DOHH2 (cell line): ENCODE results near the gene SORBS2.

Experiments used
- H3F3A ChIP-seq: fragments of 200-600 bp; sonication (generic), shearing (Covaris generic); 2 replicates; pipeline ENCODE4 v1.6.0; 2016; ENCODE audit warnings: antibody characterized with exemption, mild to moderate bottlenecking; ENCODE audit not compliant: control insufficient read depth, insufficient read depth
- H3K27ac ChIP-seq: fragments of 200-600 bp; sonication (generic); 2 replicates; pipeline ENCODE4 v1.5.1; 2014; ENCODE audit warnings: low read depth, mild to moderate bottlenecking, low read length, moderate library complexity
- H3K27me3 ChIP-seq: fragments of 200-600 bp; sonication (generic); 2 replicates; pipeline ENCODE4 v1.6.1; 2014; ENCODE audit warnings: mild to moderate bottlenecking, low read length, mixed read lengths; ENCODE audit not compliant: control insufficient read depth
- H3K36me3 ChIP-seq: fragments of 200-600 bp; sonication (generic); 2 replicates; pipeline ENCODE4 v1.6.1; 2014; ENCODE audit warnings: mild to moderate bottlenecking, low read length, moderate library complexity, mixed read lengths; ENCODE audit not compliant: control insufficient read depth
- H3K4me1 ChIP-seq: fragments of 200-600 bp; sonication (generic); 2 replicates; pipeline ENCODE4 v1.6.1; 2014; ENCODE audit warnings: mild to moderate bottlenecking, low read length, mixed read lengths; ENCODE audit not compliant: control insufficient read depth
- H3K4me2 ChIP-seq: fragments of 200-600 bp; sonication (generic); 2 replicates; pipeline ENCODE4 v1.6.0; 2014; ENCODE audit warnings: mild to moderate bottlenecking, low read length, moderate library complexity
- H3K4me3 ChIP-seq: fragments of 200-600 bp; sonication (generic); 2 replicates; pipeline ENCODE4 v1.5.1; 2014; ENCODE audit warnings: mild to moderate bottlenecking, low read length, mixed read lengths
- H3K79me2 ChIP-seq: fragments of 200-600 bp; sonication (generic); 2 replicates; pipeline ENCODE4 v1.6.1; 2014; ENCODE audit warnings: mild to moderate bottlenecking, low read length, mixed read lengths; ENCODE audit not compliant: control insufficient read depth
- H3K9me2 ChIP-seq: fragments of 200-600 bp; sonication (generic); replicated peaks from 2 replicates; pipeline ENCODE4 v1.6.1; 2014; ENCODE audit warnings: mild to moderate bottlenecking, low read length, mixed read lengths; ENCODE audit not compliant: control insufficient read depth
- H3K9me3 ChIP-seq: fragments of 200-600 bp; sonication (generic); 2 replicates; pipeline ENCODE4 v1.6.1; 2014; ENCODE audit warnings: antibody characterized with exemption, low read length, mixed read lengths; ENCODE audit not compliant: control insufficient read depth, insufficient read depth
- H4K20me1 ChIP-seq: fragments of 200-600 bp; sonication (generic); 2 replicates; pipeline ENCODE4 v1.6.0; 2014; ENCODE audit warnings: low read depth, mild to moderate bottlenecking, antibody characterized with exemption, low read length, moderate library complexity; ENCODE audit not compliant: control insufficient read depth, insufficient read depth
- EZH2phosphoT487 ChIP-seq: fragments of 200-600 bp; sonication (generic); IDR thresholded peaks from 2 replicates; pipeline ENCODE4 v1.6.1; 2017; ENCODE audit warnings: borderline replicate concordance, mild to moderate bottlenecking, antibody characterized with exemption, low read length, moderate library complexity, mixed read lengths
- TF ChIP-seq, protein P1 (sequence below): fragments of 200-600 bp; sonication (generic); IDR thresholded peaks from one replicate; pipeline ENCODE4 v1.5.1; 2014; ENCODE audit warnings: antibody characterized with exemption, mild to moderate bottlenecking, low read depth, low read length; ENCODE audit not compliant: poor library complexity, severe bottlenecking

SORBS2 gene

DNA sequence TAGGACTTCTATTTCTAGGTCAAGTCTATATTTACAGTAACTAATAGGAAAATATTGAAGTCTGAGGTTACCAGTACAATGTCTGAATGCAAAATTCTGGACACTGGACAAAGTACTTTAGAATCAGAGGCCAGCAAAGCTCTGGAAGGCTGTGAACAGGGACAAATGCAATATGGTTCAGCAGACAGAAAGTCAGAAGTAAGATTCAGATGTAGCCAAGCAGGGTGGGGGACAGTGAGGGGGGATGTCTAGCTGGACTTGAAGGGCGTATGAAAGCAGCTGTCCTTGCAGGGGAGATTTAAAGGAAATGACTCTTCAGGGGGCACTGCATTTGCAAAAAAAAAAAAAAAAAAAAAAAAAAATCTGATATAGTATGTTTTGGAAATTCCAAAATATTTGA is 2.9 kb downstream of the SORBS2 start:
- TF ChIP-seq, protein P1, sequence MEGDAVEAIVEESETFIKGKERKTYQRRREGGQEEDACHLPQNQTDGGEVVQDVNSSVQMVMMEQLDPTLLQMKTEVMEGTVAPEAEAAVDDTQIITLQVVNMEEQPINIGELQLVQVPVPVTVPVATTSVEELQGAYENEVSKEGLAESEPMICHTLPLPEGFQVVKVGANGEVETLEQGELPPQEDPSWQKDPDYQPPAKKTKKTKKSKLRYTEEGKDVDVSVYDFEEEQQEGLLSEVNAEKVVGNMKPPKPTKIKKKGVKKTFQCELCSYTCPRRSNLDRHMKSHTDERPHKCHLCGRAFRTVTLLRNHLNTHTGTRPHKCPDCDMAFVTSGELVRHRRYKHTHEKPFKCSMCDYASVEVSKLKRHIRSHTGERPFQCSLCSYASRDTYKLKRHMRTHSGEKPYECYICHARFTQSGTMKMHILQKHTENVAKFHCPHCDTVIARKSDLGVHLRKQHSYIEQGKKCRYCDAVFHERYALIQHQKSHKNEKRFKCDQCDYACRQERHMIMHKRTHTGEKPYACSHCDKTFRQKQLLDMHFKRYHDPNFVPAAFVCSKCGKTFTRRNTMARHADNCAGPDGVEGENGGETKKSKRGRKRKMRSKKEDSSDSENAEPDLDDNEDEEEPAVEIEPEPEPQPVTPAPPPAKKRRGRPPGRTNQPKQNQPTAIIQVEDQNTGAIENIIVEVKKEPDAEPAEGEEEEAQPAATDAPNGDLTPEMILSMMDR = no peak
- no peak for TF ChIP-seq EZH2phosphoT487
- Histone ChIP-seq H3K4me1 (peaks cover 24% of the 10 kb centered on the region), H3K9me2 (no peaks in the 10 kb centered on the region), H3F3A (peaks cover 6% of the 10 kb centered on the region; the same call in 1 of the 2 replicates), H3K36me3 (no peaks in the 10 kb centered on the region), H3K27ac (no peak overlapping the region), H3K79me2 (no peaks in the 10 kb centered on the region), H3K4me3 (no peak overlapping the region), H4K20me1 (no peaks in the 10 kb centered on the region), H3K9me3 (no peaks in the 10 kb centered on the region), H3K27me3 (peaks cover 5% of the 10 kb centered on the region; the same call in 1 of the 2 replicates), H3K4me2 (no peak overlapping the region)

DNA sequence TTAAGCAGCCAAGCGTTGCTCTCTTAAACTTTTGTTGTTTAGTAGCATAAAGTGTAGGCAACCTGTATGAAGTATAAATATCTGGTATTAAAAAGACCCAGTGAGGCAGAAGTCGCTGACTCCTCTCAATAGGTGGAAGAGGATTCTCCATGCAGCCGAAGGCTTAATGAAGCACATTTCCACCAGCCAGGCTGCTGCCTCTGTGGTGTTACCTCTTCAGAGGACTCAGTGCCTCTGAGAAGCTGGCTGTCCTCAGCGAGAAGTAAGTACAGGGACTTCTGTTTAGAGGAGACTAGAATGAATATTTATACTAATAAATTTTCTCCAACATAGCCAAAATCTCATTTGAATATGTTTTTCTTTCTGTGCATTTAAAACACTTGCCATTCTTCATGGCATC is 6.0 kb downstream of the SORBS2 start:
- Histone ChIP-seq H4K20me1 (no peaks in the 10 kb centered on the region), H3K36me3 (no peaks in the 10 kb centered on the region), H3F3A (no peaks in the 10 kb centered on the region), H3K4me1 (peaks cover 4% of the 10 kb centered on the region), H3K27ac (no peak overlapping the region), H3K27me3 (no peaks in the 10 kb centered on the region), H3K4me3 (no peak overlapping the region), H3K4me2 (no peak overlapping the region), H3K79me2 (no peaks in the 10 kb centered on the region), H3K9me2 (no peaks in the 10 kb centered on the region), H3K9me3 (no peaks in the 10 kb centered on the region)
- no peak for TF ChIP-seq EZH2phosphoT487
- TF ChIP-seq, protein P1 = no peak

DNA sequence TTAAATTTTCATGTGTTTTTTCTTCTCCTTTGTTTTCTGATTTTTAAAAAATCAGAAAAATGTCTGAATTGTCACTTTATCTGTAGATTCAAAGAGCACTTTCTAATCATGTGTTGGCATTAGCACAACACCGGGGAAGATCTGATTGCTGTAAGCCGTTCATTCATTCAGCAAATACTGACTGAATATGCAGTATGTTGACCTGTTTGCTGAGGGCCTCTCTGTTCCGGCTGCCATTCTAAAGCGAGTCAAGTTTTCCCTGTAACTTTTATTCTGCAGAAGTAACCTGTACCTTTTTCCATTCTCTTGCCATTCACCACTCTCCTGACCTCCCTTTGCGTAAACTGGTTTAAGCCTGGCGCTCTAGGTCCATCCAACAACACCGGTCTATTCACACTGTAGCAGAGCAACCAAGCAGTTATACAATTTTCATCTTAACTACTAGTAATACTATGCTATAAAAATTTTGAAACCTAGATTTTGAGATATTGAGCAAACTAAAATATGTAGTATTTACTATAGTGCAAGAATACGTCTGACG is 6.7 kb downstream of the SORBS2 start:
- no peaks in the 10 kb centered on the region for H3K4me1 ChIP-seq
- no peaks in the 10 kb centered on the region for H4K20me1 ChIP-seq
- H3K4me3 ChIP-seq = no peak overlapping the region
- H3K9me2 ChIP-seq = no peaks in the 10 kb centered on the region
- no peaks in the 10 kb centered on the region for H3K27me3 ChIP-seq
- no peak overlapping the region for H3K27ac ChIP-seq
- H3K79me2 ChIP-seq = no peaks in the 10 kb centered on the region
- no peaks in the 10 kb centered on the region for H3K36me3 ChIP-seq
- no peak overlapping the region for H3K4me2 ChIP-seq
- no peaks in the 10 kb centered on the region for H3F3A ChIP-seq
- no peak for TF ChIP-seq EZH2phosphoT487
- TF ChIP-seq, protein P1 = no peak
- H3K9me3 ChIP-seq = no peaks in the 10 kb centered on the region
